Ramos (cell line): Measurements from ENCODE around the gene INSR.

Experiments
- in situ Hi-C: fragments of 300-500 bp; cut with MboI; formaldehyde crosslinking; loops from one replicate; pipeline ENCODE4 v1.14.3; 2022; ENCODE audit warnings: low sequenced_read_pairs; ENCODE audit not compliant: unreplicated experiment

The INSR gene

DNA sequence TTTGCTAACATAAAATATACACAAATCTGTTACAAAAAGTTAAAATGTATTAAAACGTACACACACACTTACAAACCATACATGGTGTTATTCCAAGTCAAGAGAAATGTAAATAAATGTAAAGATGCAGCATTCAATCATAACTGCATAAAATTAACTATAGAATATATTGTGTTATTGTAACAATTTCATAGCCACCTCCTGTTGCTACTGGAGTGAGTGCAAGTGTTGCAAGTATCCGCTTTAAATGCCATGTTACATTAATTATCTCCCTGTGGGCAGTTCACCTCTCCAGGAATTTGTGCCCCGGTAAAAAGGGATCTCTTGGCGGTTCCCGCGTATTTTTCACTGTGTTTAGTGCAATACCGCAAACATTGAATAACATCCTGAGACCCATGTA is 3.5 kb upstream of the INSR start:
- in situ Hi-C loops, result no loop called here

DNA sequence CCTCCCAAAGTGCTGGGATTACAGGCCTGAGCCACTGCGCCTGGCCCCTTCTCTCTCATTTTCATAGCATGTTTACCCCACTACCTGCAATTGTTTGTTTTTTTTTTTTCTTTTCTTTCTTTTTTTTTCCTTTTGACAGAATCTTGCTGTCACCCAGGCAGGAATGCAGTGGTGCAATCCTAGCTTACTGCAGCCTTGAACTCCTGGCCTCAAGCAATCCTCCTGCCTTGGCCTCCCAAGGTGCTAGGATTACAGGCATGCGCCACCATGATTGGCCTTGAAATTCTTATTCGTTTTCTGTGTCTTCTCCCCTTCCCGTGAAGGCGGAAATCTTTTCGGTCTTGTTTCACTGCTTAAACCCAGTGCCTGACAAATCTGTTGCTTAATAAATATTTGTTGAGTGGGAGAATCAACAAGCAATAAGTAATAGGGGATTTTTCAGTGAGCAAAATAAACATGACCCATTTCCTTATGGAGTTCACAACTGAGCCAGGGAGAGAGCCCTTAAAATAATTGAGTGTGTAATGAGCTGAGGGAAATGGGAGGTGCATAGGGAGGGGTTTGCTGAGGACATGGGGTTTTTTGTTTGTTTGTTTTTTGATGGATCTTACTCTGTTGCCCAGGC is 1.8 kb upstream of the INSR start:
- in situ Hi-C loops, result no loop called here

DNA sequence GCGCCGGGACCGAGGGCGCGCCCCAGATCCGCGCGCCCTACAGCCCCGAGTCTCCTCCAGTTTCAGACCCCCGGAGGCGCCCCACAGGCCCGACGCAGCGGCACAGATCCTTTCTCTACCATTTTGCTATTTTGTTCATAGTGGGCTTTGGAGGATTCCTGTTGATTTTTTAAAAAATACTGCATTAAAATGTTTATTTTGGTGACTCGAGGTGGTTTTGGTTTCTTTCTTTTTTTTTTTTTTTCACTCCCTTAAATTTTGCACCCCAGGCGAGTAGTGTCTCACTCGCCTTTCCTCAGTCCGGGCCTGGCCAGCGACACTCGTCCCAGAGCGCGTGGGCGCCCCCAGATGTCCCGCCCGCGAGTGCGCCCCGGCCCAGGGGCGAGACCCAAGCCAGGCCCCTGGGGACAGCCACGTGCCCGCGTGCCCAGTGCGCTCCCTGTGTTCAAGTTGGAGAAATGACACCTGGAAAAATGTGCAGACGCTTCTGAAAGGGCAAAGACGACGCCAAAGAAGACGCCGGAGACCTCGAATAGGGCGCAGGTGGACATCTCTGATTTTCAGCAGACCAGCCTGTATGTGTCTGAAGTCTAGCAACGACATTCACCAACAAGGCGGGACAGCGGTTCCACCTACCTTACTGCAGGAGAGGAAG is 471 bp upstream of the INSR start:
- in situ Hi-C loops, result loop anchor here (5.0 kb wide), 1 partner anchor 97 kb away; no protein-coding TSS in a partner anchor

DNA sequence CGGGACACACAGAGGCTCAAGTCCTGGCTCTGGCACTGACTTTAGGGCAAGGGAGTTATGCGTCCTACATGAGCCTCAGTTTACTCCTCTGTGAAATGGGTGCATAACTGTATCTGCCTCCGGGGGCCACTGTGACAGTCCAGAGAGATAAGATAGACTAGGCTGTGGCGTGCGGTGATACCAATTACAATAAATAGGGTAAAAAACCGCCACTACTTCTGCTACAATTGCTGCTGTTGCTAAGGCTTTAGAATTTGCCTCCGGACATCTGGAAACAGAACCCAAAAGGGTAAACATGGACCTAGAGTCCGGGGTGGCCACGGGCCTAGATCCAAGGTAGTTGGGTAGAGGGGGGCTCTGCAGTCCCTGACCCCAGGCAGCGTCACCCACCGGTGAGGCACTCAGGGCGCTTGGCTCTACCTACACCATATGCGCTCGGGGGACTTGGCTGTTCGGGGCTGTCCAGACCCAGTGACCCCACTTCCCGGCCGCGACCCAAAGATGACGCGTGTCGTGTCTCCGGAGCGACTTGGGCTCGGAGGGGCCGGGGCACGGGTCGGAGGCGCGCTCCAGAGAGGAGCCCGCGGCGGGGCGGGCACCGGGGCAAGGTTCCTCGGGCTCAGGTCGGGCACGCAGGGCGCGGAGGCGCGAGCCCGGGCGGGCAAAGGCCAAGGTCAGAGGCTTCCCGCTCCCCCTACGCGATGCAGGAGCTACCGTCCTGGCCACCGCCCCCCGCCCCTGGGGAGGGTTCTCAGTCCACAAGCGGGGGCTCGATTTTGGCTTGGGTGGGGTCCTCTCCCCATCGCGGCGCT is 1.1 kb downstream of the INSR start:
- in situ Hi-C loops, result loop anchor here (5.0 kb wide), 1 partner anchor 96 kb away; no protein-coding TSS in a partner anchor

DNA sequence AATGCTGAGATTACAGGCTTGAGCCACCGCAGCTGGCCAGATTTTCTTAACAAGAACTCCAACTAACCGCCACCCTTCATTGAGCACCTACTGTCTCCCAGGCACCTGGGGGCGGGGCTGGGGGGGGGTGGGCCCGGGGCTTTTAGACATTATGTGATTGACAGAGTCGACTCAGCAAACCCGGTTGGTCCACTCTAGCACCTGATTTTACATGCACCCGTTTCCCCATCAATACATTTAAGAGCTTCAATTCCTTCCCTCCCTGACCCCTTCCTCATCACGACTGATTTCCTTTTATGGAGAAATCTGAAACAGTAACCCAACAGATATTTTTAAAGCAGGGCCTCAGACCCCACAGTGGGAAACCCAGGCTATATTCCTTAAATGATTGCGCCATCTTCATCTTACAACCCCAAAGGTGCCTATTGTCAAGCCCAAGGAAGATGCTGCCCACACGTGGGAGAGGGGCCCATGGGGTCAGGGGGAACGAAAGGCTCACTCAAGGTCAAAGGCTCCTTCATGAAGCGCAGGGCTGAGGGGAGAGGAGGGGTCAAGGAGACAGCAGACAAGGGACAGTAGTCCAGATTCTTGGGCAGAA is 1.8 kb downstream of the INSR start:
- in situ Hi-C loops, result loop anchor here (5.0 kb wide), 1 partner anchor 95 kb away; no protein-coding TSS in a partner anchor

DNA sequence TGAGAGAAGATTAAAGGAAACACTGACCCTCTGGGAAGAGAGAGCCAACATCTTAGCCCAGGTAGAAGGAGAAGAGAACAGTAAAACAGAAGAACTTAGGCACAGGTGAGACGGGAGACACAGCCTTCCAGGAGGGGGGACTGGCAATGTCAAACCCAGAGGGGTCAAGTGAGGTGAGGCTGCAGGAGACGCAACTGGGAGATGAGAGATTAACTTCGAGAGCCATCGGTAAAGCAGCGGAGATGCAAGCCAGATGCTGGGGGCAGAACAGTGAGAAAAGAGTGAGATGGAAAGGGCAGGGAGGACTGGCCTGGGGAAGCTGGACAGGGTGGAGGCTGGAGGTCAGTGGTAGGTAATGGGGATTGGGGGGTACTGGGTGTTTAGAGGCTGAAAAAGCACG is 5.2 kb downstream of the INSR start:
- in situ Hi-C loops, result no loop called here

DNA sequence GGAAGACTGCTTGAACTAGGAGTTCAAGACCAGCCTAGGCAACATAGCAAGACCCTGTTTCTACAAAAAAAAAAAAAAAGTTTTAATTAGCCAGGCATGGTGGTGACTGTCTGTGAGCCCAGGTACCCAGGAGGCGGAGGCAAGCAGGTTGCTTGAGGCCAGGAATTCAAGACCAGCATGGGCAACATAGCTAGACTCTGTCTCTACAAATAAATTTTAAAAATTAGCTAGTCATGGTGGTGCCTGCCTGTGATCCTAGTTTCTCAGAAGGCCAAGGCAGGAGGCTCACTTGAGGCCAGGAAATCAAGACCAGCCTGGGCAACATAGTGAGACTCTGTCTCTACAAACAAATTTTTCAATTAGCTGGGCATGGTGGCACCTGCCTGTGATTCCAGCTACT is 6.1 kb downstream of the INSR start:
- in situ Hi-C loops, result no loop called here

- in situ Hi-C loops, result no loop called here
Observed at GRCh38 chr19:7287722-7288121, 6.5 kb downstream of the INSR start.

DNA sequence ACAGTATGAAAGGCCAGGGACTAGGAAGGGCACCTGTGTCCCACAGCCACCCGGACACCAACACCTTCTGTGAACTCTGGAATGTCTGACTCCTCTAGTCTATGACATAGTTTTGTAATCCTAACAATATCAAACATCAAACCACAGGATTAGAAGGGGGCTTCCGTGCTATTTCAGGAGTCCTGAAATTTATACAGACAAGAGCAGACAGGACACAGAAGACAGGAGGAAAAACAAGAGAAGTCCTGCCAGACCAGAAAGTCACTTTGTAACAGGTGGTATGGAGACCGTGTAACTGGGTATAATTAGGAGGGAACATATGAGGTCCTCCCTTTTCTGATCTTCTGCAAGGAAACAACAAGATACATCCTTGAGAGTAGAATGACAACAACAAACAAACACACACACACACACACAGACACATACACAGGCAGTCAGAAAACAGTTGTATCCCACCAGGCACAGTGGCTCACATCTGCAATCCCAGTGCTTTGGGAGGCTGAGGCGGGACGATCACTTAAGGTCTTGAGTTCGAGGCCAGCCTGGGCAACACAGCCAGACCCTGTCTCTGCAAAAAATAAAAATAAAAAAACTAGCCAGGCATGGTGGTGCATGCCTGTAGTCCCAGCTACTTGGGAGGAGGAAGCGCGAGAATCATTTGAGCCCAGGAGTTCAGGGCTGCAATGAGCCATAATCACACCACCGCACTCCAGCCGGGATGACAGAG is 13.1 kb downstream of the INSR start:
- in situ Hi-C loops, result no loop called here

DNA sequence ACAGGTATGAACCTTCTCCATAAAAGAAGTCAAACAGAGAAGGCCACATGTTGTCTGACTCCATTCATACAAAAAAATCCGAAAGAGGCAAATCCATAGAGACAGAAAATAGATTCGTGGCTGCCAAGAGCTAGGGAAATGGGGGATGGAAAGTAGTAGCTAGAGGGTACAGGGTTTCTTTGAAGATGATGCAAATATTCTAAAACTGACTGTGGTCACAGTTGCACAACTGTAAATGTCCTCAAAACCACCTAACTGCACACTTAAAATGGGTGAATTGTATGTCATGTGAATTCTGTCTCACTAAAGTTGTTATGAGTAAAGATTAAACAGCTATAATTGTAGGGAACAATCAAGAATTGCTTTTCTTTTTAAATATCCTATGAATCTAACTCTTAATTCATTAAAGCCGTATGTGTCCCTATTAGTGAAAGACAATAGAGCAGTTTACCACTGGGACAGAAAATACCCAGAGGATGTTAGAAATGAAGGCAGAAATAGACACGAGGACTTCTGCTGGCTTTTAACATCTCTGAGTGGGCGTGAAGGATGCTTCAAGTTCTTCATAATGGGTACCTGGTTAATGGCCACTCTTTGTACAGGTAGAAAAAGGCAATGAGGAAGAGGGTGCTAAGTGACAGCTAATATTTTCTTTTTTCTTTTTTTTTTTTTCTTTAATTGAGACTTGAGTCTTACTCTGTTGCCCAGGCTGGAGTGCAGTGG is 21.2 kb downstream of the INSR start:
- in situ Hi-C loops, result no loop called here

GRCh38 chr19:7268705-7269098 is 25.5 kb downstream of the INSR start:
- in situ Hi-C loops, result no loop called here

- in situ Hi-C loops, result no loop called here
Observed at GRCh38 chr19:7267792-7268704, 26.2 kb downstream of the INSR start.

GRCh38 chr19:7266832-7267231 is 27.4 kb downstream of the INSR start:
- in situ Hi-C loops, result no loop called here

DNA sequence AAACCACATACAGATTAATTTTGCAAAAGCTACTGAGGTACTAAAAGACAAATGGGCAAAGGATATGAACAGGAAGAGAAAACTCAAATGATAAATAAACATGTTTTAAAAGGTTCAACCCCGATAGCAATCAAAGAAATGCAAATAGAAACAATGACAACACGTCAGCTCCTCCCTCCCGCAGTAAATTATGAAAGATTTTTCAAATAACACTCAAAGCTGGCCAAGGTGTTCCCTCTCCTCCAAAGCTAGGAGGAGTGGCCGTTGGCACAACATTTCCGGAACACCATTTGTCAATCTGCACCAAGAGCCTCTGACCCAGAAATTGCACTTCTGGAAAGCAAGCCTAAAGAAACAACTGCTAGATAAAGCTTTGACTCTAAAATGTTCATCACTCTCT is 28.3 kb downstream of the INSR start:
- in situ Hi-C loops, result no loop called here

DNA sequence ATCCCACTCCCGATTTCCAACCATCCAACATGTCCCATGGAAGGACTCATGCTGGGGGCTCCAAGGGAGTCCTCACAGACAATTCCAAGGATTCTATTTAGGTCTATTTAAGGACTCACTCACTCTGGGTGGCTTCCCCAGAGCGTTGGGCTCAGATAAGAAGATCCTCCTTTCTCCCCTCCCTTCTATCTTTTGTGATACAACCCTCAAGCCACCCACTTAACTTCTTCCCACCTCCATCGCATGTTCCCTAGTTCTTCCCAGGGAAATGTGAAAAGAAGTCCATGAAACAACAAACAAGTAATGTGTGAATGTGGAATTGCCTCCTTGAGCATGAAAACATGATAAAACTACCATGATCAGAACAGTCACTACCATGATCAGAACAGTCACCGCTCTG is 29.4 kb downstream of the INSR start:
- in situ Hi-C loops, result no loop called here

DNA sequence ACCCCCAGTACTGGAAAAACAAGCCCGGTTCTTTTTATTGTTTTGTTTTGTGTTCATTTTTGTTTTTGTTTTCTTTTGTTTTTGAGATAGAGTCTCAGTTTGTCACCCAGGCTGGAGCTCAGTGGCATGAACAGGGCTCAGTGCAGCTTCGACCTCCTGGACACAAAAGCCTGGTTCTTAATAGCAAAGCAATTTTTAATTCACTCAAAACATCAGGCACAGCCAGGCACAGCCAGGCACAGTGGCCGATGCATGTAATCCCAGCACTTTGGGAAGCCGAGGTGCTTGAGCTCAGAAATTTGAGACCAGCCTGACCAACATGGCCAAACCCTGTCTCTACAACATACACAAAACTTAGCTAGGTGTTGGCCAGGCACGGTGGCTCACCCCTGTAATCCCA is 30.7 kb downstream of the INSR start:
- in situ Hi-C loops, result no loop called here

DNA sequence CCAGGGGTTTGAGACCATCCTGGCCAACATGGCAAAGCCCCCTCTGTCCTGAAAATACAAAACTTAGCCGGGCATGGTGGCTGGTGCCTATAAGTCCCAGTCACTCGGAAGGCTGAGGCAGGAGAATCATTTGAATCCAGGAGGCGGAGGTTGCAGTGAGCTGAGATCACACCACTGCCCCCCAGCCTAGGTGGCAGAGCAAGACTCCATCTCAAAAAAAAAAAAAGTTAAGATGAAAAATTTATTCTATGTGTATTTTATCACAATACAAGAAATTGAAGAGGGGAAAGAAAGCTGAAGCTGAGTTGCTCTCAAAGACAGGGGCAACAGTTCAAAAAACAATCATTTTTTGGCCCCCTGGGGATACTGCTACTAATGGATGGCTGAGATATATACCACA is 31.1 kb downstream of the INSR start:
- in situ Hi-C loops, result no loop called here

DNA sequence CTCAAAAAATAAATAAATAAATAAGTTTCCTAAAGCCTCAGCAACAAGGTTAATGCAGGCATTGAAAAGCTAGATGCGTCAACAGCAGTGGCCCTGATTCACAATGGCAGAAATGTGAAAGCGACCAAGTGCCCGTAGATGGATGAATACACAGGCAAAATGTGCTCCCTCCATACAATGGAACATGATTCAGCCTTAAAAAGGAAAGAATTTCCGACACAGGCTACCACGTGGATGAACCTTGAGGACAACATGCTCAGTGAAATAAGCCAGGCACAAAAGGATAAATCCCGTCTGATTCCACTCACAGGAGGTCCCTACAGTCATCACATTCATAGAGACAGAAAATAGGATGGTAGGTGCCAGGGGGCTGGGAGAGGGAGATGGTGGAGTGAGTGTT is 31.7 kb downstream of the INSR start:
- in situ Hi-C loops, result no loop called here

DNA sequence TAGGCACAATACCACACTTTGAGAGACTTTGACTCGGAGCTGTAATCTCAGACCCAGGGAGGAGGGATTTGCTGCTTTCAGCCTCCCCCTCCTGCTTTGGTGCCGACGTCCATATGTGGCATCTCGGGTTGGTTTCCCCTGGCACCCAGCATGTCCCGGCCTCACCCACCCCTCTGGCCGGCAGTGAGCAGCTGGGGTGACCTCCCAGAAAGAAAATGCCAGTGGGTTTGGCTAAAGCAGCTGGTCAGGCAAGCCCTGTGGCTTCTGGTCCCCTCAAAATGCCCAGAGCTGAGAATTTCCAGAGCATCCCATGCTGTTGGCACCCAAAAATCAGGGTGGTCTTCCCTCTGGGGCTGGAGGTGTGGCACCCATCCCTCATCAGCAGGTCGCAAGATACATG is 34.1 kb downstream of the INSR start:
- in situ Hi-C loops, result no loop called here
